PFSK-1 (cell line): ENCODE data around the gene MYH9.

ENCODE experiments used
- FOXP2 ChIP-seq: optimal IDR thresholded peaks from 2 replicates; pipeline ENCODE3; 2011; ENCODE audit warnings: borderline replicate concordance, control low read depth, inconsistent platforms; ENCODE audit not compliant: insufficient read depth; ENCODE audit errors: extremely low read length, extremely low read depth
- POLR2AphosphoS5 ChIP-seq: IDR thresholded peaks from 2 replicates; pipeline ENCODE4 v1.6.1; 2012; ENCODE audit warnings: low read depth, mild to moderate bottlenecking, control low read depth, low read length, moderate library complexity
- REST ChIP-seq, 2 experiments: IDR thresholded peaks; 2 replicates each; pipeline versions ENCODE4 v1.6.1 to v1.8.0; 2011 to 2012; ENCODE audit warnings: low read depth in 2 of 2, low read length in 2 of 2, control low read depth in 1 of 2, inconsistent platforms in 1 of 2, mild to moderate bottlenecking in 1 of 2, moderate library complexity in 1 of 2; ENCODE audit not compliant: insufficient read depth in 1 of 2
- SIN3A ChIP-seq: IDR thresholded peaks from 2 replicates; pipeline ENCODE4 v1.6.1; 2012; ENCODE audit warnings: mild to moderate bottlenecking, low read length, moderate library complexity, borderline replicate concordance; ENCODE audit not compliant: insufficient read depth
- TAF1 ChIP-seq: IDR thresholded peaks from 2 replicates; pipeline ENCODE4 v1.6.1; 2012; ENCODE audit warnings: low read length, control low read depth, borderline replicate concordance; ENCODE audit not compliant: insufficient read depth

GRCh38 chr22:36281781-36282327 lies 105.9 kb downstream of the MYH9 start:
- no peak for TF ChIP-seq POLR2AphosphoS5
- no peak for TF ChIP-seq TAF1
- TF ChIP-seq REST (IDR thresholded peaks at IDR 0.05; ENCODE audit: insufficient read depth in 1 of 2, low read depth in 2 of 2, low read length in 2 of 2), result no peak
- no peak for TF ChIP-seq SIN3A
- TF ChIP-seq FOXP2, result no peak
